H1 (cell line): ENCODE measurements around the gene AVL9. TPM values are rescaled to one million over a fixed set of nuclear protein-coding genes. Genes with fewer than 3 reads are reported as not detected.

Experiments
- EP300 ChIP-seq, 2 experiments: IDR thresholded peaks; 1 replicate in 1 of 2; 2 replicates in 1 of 2; pipeline ENCODE4 v1.6.1; 2011 to 2012; ENCODE audit warnings: low read depth in 2 of 2, low read length in 2 of 2, mild to moderate bottlenecking in 2 of 2, borderline replicate concordance in 1 of 2, inconsistent platforms in 1 of 2, moderate library complexity in 1 of 2
- POU5F1 ChIP-seq: IDR thresholded peaks from 2 replicates; pipeline ENCODE4 v1.6.1; 2011; ENCODE audit warnings: low read depth, mild to moderate bottlenecking, low read length, moderate library complexity
- polyA plus RNA-seq, 7 experiments: library from polyadenylated mRNA; depleted of rRNA in 3 of 7; stranded (reverse) in 5 of 7; unstranded in 2 of 7; fragments of >200 nt in 5 of 7; fragments of 200-250 nt in 2 of 7; gene quantifications; 1 replicate in 5 of 7; 2 replicates in 1 of 7; 4 replicates in 1 of 7; pipeline versions ENCODE4 v1.2.1 to v1.2.3, GENCODE V29; 2011 to 2013; ENCODE audit warnings: missing spikeins in 2 of 7, mixed read lengths in 2 of 7
- total RNA-seq: library from RNA; stranded (reverse); fragmentation: NEBNext Ultra II Directional; extraction: Animal tissue kit (Norgen Biotek cat#: 25700); gene quantifications from 2 replicates; pipeline ENCODE4 v1.2.1, GENCODE V29; 2021
- TF ChIP-seq, protein P1 (sequence below), 3 experiments: IDR thresholded peaks; 1 replicate in 2 of 3; 2 replicates in 1 of 3; pipeline versions ENCODE4 v1.5.1 to v1.6.1; 2011; ENCODE audit warnings: low read length in 3 of 3, mild to moderate bottlenecking in 3 of 3, inconsistent platforms in 2 of 3, low read depth in 1 of 3, moderate library complexity in 1 of 3; ENCODE audit not compliant: insufficient read depth in 1 of 3; ENCODE audit errors: control extremely low read depth in 1 of 3

The AVL9 gene
- total and polyA plus RNA-seq, 2 of the 8 experiments (the other 6 are each of a cell fraction or from before 2014, with no cell fraction given): 15.5 to 42.1 TPM

DNA sequence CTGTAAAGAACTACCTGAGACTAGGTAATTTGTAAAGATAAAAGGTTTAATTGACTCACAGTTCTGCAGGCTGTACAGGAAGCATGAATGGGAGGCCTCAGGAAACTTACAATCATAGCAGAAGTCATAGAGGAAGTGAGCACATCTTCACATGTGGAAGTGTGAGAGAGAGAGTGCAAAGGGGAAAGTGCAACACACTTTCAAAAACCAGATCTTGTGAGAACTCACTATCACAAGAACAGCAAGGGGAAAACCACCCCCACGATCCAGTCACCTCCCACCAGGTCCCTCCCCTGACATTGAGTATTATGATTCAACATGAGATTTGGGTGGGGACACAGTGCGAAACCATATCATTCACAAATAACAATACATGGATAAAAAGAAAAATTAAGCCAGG, 24.5 kb downstream of the AVL9 start (continued):
- TF ChIP-seq, protein P1, sequence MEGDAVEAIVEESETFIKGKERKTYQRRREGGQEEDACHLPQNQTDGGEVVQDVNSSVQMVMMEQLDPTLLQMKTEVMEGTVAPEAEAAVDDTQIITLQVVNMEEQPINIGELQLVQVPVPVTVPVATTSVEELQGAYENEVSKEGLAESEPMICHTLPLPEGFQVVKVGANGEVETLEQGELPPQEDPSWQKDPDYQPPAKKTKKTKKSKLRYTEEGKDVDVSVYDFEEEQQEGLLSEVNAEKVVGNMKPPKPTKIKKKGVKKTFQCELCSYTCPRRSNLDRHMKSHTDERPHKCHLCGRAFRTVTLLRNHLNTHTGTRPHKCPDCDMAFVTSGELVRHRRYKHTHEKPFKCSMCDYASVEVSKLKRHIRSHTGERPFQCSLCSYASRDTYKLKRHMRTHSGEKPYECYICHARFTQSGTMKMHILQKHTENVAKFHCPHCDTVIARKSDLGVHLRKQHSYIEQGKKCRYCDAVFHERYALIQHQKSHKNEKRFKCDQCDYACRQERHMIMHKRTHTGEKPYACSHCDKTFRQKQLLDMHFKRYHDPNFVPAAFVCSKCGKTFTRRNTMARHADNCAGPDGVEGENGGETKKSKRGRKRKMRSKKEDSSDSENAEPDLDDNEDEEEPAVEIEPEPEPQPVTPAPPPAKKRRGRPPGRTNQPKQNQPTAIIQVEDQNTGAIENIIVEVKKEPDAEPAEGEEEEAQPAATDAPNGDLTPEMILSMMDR (IDR thresholded peaks at IDR 0.05; ENCODE audit: control extremely low read depth in 1 of 3, insufficient read depth in 1 of 3, low read depth in 1 of 3, low read length in 3 of 3): no peak
- TF ChIP-seq POU5F1 (no peak), EP300 (IDR thresholded peaks at IDR 0.05; ENCODE audit: borderline replicate concordance in 1 of 2, low read depth in 2 of 2, low read length in 2 of 2) (no peak)
